A673 (cell line): ENCODE results near the gene ZNF141. TPM values are rescaled to one million over a fixed set of nuclear protein-coding genes. Genes with fewer than 3 reads are reported as not detected.

Experiments used
- BruUV-seq: library from RNA; stranded (reverse); fragments of 400-500 nt; replicated peaks from 2 replicates; lab custom pipeline; 2021; lab: Mats Ljungman, UMichigan
- CTCF ChIA-PET: fragments of 300-600 bp; sonication (Branson Sonifier 250); formaldehyde crosslinking; loops from one replicate; lab custom pipeline; 2022; ENCODE audit warnings: antibody characterized with exemption; lab: Charles Lee
- POLR2A ChIA-PET: fragments of 300-600 bp; sonication (Branson Sonifier 250); formaldehyde crosslinking; loops from one replicate; lab custom pipeline; 2022; ENCODE audit warnings: antibody characterized with exemption; ENCODE audit not compliant: low non-redundant PET; lab: Charles Lee
- DNase-seq: peaks from one replicate; pipeline ENCODE4 v3.0.0-alpha.2; 2015; ENCODE audit warnings: low spot score
- H3K27ac ChIP-seq: fragments of 200-600 bp; sonication (generic); 2 replicates; pipeline ENCODE4 v1.5.1; 2016; ENCODE audit warnings: mixed run types, low read depth, mild to moderate bottlenecking, mixed read lengths, antibody characterized with exemption, low read length; ENCODE audit not compliant: poor library complexity, severe bottlenecking
- H3K27me3 ChIP-seq: fragments of 200-600 bp; sonication (generic); replicated peaks from 2 replicates; pipeline ENCODE4 v1.6.1; 2017; ENCODE audit warnings: mixed run types, low read depth, mild to moderate bottlenecking, mixed read lengths, antibody characterized with exemption, low read length; ENCODE audit not compliant: insufficient read depth, poor library complexity
- H3K36me3 ChIP-seq: fragments of 200-600 bp; sonication (generic); 2 replicates; pipeline ENCODE4 v1.6.1; 2016; ENCODE audit warnings: mixed run types, mild to moderate bottlenecking, mixed read lengths, antibody characterized with exemption, low read length; ENCODE audit not compliant: insufficient read depth, poor library complexity, severe bottlenecking
- H3K4me1 ChIP-seq: fragments of 200-600 bp; sonication (generic); 2 replicates; pipeline ENCODE4 v1.6.1; 2017; ENCODE audit warnings: mixed run types, mild to moderate bottlenecking, mixed read lengths, antibody characterized with exemption, low read length; ENCODE audit not compliant: insufficient read depth, poor library complexity, severe bottlenecking
- H3K4me3 ChIP-seq: fragments of 200-600 bp; sonication (generic); 2 replicates; pipeline ENCODE4 v1.5.1; 2016; ENCODE audit warnings: low read depth, mixed run types, mild to moderate bottlenecking, mixed read lengths, low read length; ENCODE audit not compliant: poor library complexity, severe bottlenecking
- H3K9me3 ChIP-seq: fragments of 200-600 bp; sonication (generic); 2 replicates; pipeline ENCODE4 v1.6.1; 2016; ENCODE audit warnings: mixed run types, low read depth, mild to moderate bottlenecking, mixed read lengths, antibody characterized with exemption, low read length; ENCODE audit not compliant: poor library complexity, severe bottlenecking
- EZH2 ChIP-seq: fragments of 200-600 bp; sonication (generic); IDR thresholded peaks from 2 replicates; pipeline ENCODE4 v1.6.1; 2017; ENCODE audit warnings: borderline replicate concordance, low read depth, mild to moderate bottlenecking, mixed read lengths, antibody characterized with exemption, low read length; ENCODE audit not compliant: poor library complexity, severe bottlenecking
- intact Hi-C: fragments of 100-400 bp; cut with micrococcal nuclease; formaldehyde crosslinking; loops from one replicate; pipeline ENCODE4 v1.10.0; 2022; ENCODE audit not compliant: unreplicated experiment
- microRNA-seq: library from miRNA; unstranded; fragments of <30 nt; microRNA quantifications from one replicate; pipeline ENCODE4 v1.2.0, GENCODE V29; 2021
- total RNA-seq: library from RNA; stranded (reverse); gene quantifications from 2 replicates; pipeline ENCODE4 v1.2.3, GENCODE V29; 2021
- TF ChIP-seq, protein P1 (sequence below): fragments of 300-800, 200-600 bp; sonication (generic); conservative IDR thresholded peaks from 2 replicates; pipeline ENCODE4 v1.5.1; 2017; ENCODE audit warnings: low read depth, mild to moderate bottlenecking, antibody characterized with exemption, low read length, moderate library complexity, mixed read lengths

The ZNF141 gene
- total RNA-seq, 1 experiment from 2014 or later = 26.9 TPM

DNA sequence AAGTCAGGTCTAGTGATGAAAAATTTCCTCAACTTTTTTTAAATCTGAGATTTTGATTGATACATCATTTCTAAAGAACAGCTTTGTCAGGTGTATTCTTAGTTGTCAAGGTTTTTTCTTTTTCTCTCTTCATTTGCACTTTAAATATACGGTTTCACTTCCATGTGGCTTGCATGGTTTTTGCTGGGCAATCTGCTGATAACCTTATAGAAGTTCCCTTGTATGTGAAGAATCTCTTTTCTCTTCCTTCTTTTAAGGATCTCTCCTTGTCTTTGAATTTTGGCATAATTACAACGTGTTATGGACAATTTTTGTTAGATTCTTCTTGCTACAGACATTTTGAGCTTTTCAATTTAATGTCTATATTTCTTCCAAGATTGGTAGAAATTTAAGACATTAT is 85.0 kb downstream of the ZNF141 start:
- no peaks in the 10 kb centered on the region for H3K36me3 ChIP-seq
- no peak overlapping the region for H3K4me3 ChIP-seq
- ChIA-PET CTCF (no interaction called here), POLR2A (no interaction called here)
- no peak overlapping the region for H3K27ac ChIP-seq
- no peak for DNase-seq
- no peaks in the 10 kb centered on the region for H3K4me1 ChIP-seq
- no TSS peak for BruUV-seq
- TF ChIP-seq EZH2 = no peak
- TF ChIP-seq, protein P1, sequence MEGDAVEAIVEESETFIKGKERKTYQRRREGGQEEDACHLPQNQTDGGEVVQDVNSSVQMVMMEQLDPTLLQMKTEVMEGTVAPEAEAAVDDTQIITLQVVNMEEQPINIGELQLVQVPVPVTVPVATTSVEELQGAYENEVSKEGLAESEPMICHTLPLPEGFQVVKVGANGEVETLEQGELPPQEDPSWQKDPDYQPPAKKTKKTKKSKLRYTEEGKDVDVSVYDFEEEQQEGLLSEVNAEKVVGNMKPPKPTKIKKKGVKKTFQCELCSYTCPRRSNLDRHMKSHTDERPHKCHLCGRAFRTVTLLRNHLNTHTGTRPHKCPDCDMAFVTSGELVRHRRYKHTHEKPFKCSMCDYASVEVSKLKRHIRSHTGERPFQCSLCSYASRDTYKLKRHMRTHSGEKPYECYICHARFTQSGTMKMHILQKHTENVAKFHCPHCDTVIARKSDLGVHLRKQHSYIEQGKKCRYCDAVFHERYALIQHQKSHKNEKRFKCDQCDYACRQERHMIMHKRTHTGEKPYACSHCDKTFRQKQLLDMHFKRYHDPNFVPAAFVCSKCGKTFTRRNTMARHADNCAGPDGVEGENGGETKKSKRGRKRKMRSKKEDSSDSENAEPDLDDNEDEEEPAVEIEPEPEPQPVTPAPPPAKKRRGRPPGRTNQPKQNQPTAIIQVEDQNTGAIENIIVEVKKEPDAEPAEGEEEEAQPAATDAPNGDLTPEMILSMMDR = no peak
- peaks cover 92% of the 10 kb centered on the region for H3K9me3 ChIP-seq
- intact Hi-C loops = no loop called here
- no peaks in the 10 kb centered on the region for H3K27me3 ChIP-seq

Small RNA genes within 50 kb of the gene (microRNA-seq; reads per million reads assigned to microRNA genes)
- not detected for gene MIR571

Other genes with a start within 250 kb of the ZNF141 start
- gene ZNF718, start 213.3 kb upstream of the ZNF141 start, total RNA-seq = 9.2 and 9.5 TPM in 2 replicates
- gene ZNF732, start 32.3 kb upstream of the ZNF141 start, total RNA-seq = not detected in 2 replicates
- 35.4 and 42.3 TPM in 2 replicates for gene ZNF721, start 161.3 kb downstream of the ZNF141 start, total RNA-seq
- gene PIGG, start 161.4 kb downstream of the ZNF141 start, total RNA-seq = 58.8 and 61.4 TPM in 2 replicates
- gene TMEM271, start 238.5 kb downstream of the ZNF141 start, total RNA-seq = 2.6 and 3.6 TPM in 2 replicates